ENCODE measurements around the gene ASB13. TPM values are rescaled to one million over a fixed set of nuclear protein-coding genes. Genes with fewer than 3 reads are reported as not detected.

The ASB13 gene
- total and polyA plus RNA-seq, 2 of the 13 experiments (the other 11 are each of a cell fraction or from before 2014, with no cell fraction given): 9.3 to 15.4 TPM

DNA sequence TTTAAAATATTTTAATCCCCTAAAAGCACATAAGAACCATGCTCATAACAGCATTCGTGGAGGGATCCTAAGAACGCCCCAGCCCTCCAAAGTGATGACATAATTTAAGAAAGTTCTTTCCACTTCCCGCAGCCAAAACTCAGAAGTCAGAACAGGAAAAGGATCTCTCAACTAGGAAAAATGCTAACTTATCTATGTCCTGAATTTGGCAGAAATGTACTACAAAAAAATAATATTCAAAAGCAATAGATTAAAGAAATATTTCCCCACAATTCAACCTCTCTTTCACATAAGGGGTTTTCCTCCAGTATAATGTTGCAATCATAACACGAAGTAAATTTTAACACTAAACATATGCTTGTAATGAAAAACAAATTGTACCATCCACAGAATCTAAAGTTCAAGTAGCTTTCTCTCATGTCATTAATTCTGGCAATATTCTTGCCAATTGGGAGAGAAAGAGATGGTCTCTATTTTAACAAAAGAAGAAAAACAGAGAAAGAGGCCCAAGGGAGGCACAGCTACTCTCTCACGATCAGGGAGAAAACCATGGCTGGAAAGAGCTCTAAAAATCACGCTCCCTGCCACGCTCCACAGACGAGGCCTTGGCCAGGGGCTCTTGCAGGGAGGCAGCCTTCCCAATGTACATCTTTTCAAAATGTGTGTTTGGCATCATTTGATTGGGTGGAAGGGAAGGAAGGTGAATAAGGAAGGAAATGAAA lies 22.9 kb downstream of the ASB13 start:
- no TSS peak for BruUV-seq (replicated peaks)
- DNase-seq (ENCODE audit: low spot score) (no peak), ATAC-seq (no peak), FAIRE-seq (no peak)
- no peaks in the 10 kb centered on the region for H4K20me1 ChIP-seq (ENCODE audit: insufficient read depth, low read length)
- no peaks in the 10 kb centered on the region for H3K27me3 ChIP-seq (ENCODE audit: control insufficient read depth in 1 of 2, insufficient read depth in 2 of 2, low read length in 2 of 2)
- H3K79me2 ChIP-seq (ENCODE audit: insufficient read depth, low read length): no peaks in the 10 kb centered on the region
- no peak overlapping the region for H2AFZ ChIP-seq (ENCODE audit: low read length)
- H3K27ac ChIP-seq (ENCODE audit: extremely low read length, insufficient read depth, low read length): no peak overlapping the region
- H3K4me3 ChIP-seq (replicated peaks in 1 of 3; ENCODE audit: insufficient read depth in 1 of 3, low read depth in 2 of 3, low read length in 3 of 3): no peak overlapping the region
- H3K9me3 ChIP-seq (ENCODE audit: low read length): no peaks in the 10 kb centered on the region
- no peak overlapping the region for H3K9ac ChIP-seq (ENCODE audit: insufficient read depth, low read depth, low read length)
- WGBS (ENCODE audit: low lambda C conversion rate): 89% methylated on average over 8 of the region's 8 CpGs
- ChIA-PET POLR2A (no interaction called here), CTCF (ENCODE audit: low intra/inter-chr PET ratio, low total read pairs) (no interaction called here)
- TF ChIP-seq ZNF432 (CRISPR knock-in tag; IDR thresholded peaks at IDR 0.05; ENCODE audit: borderline replicate concordance): no peak
- no peak for TF ChIP-seq NR2C2 (CRISPR knock-in tag; IDR thresholded peaks at IDR 0.05; ENCODE audit: borderline replicate concordance)
- TF ChIP-seq ZNF772 (CRISPR knock-in tag; IDR thresholded peaks at IDR 0.05): no peak
- no peak for TF ChIP-seq PHF5A (CRISPR knock-in tag; IDR thresholded peaks at IDR 0.05; ENCODE audit: low read depth, unreplicated experiment)
- TF ChIP-seq ZGPAT (CRISPR knock-in tag; IDR thresholded peaks at IDR 0.05): no peak
- no peak for TF ChIP-seq SP4 (CRISPR knock-in tag; IDR thresholded peaks at IDR 0.05)
- no peak for TF ChIP-seq ZMYM3 (CRISPR knock-in tag; IDR thresholded peaks at IDR 0.05)
- TF ChIP-seq HOXA5 (CRISPR knock-in tag; IDR thresholded peaks at IDR 0.05): no peak
- no peak for TF ChIP-seq ZEB1 (IDR thresholded peaks at IDR 0.05; ENCODE audit: insufficient replicate concordance, low read depth)
- TF ChIP-seq SSRP1 (CRISPR knock-in tag; IDR thresholded peaks at IDR 0.05): no peak
- TF ChIP-seq SUZ12 (IDR thresholded peaks at IDR 0.05; ENCODE audit: low read depth, low read length): no peak
- TF ChIP-seq ZNF569 (CRISPR knock-in tag; IDR thresholded peaks at IDR 0.05; ENCODE audit: borderline replicate concordance): no peak
- TF ChIP-seq, protein P1, sequence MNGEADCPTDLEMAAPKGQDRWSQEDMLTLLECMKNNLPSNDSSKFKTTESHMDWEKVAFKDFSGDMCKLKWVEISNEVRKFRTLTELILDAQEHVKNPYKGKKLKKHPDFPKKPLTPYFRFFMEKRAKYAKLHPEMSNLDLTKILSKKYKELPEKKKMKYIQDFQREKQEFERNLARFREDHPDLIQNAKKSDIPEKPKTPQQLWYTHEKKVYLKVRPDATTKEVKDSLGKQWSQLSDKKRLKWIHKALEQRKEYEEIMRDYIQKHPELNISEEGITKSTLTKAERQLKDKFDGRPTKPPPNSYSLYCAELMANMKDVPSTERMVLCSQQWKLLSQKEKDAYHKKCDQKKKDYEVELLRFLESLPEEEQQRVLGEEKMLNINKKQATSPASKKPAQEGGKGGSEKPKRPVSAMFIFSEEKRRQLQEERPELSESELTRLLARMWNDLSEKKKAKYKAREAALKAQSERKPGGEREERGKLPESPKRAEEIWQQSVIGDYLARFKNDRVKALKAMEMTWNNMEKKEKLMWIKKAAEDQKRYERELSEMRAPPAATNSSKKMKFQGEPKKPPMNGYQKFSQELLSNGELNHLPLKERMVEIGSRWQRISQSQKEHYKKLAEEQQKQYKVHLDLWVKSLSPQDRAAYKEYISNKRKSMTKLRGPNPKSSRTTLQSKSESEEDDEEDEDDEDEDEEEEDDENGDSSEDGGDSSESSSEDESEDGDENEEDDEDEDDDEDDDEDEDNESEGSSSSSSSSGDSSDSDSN (CRISPR knock-in tag; IDR thresholded peaks at IDR 0.05): no peak
- no peak for TF ChIP-seq NAIF1 (CRISPR knock-in tag; IDR thresholded peaks at IDR 0.05; ENCODE audit: borderline replicate concordance)
- no peak for TF ChIP-seq GMEB1 (CRISPR knock-in tag; IDR thresholded peaks at IDR 0.05; ENCODE audit: borderline replicate concordance)
- no peak overlapping the region for H3K4me2 ChIP-seq (ENCODE audit: low read depth, low read length)
- in situ Hi-C loops (cut with HindIII; ENCODE audit: extremely low pct_ligation_motif_present, low pct_unique_long_range_greater_than_20kb) (no loop called here), intact Hi-C loops (cut with micrococcal nuclease; ENCODE audit: unreplicated experiment) (no loop called here)
- peaks cover 17% of the 10 kb centered on the region for H3K4me1 ChIP-seq (ENCODE audit: insufficient read depth, low read length)
- H3K36me3 ChIP-seq (replicated peaks in 1 of 2; ENCODE audit: control insufficient read depth in 1 of 2, insufficient read depth in 2 of 2, low read length in 2 of 2): peaks cover 4 to 26% of the 10 kb centered on the region in 2 experiments; a peak in 4 of 5 replicates
